Activated naive CD4-positive, alpha-beta T cell treated with anti-CD3 and anti-CD28 coated beads for 36 hours (primary cell): Measurements from ENCODE around the gene ATF2. TPM values are rescaled to one million over a fixed set of nuclear protein-coding genes. Genes with fewer than 3 reads are reported as not detected.

Experiments
- microRNA-seq: library from miRNA; unstranded; fragments of <30 nt; microRNA quantifications from one replicate; pipeline ENCODE4 v1.2.0, GENCODE V29; 2022; ENCODE audit warnings: borderline microRNAs expressed, borderline replicate concordance
- total RNA-seq, 2 experiments: library from RNA; stranded (reverse); gene quantifications; one replicate each; pipeline ENCODE4 v1.2.3, GENCODE V29; 2021

ATF2 gene
- total RNA-seq, 2 experiments from 2014 or later, result 48.0 to 53.3 TPM

Small RNA genes lying within 50 kb of the gene (microRNA-seq; reads per million reads assigned to microRNA genes)
- gene MIR933, result not detected

Other genes with a start within 250 kb of the ATF2 start
- 1 to 10 TPM; 2.1 to 3.3 TPM for gene CHN1, start 162.8 kb downstream of the ATF2 start, total RNA-seq
- gene ATP5MC3, start 13.5 kb upstream of the ATF2 start, total RNA-seq, result 100 to 1,000 TPM; 308 to 310 TPM